H1 (cell line): Measurements from ENCODE around the gene PPP1R7. TPM values are rescaled to one million over a fixed set of nuclear protein-coding genes. Genes with fewer than 3 reads are reported as not detected.

ENCODE experiments used
- CTCF ChIA-PET: fragments of 300-600 bp; sonication (Branson Sonifier 250); formaldehyde crosslinking; loops from one replicate; lab custom pipeline; 2021; ENCODE audit not compliant: partially characterized antibody; lab: Charles Lee
- POLR2A ChIA-PET: fragments of 300-600 bp; sonication (Branson Sonifier 250); formaldehyde crosslinking; loops from one replicate; lab custom pipeline; 2021; ENCODE audit warnings: inconsistent platforms; ENCODE audit not compliant: partially characterized antibody; lab: Charles Lee
- DNase-seq, 2 experiments: peaks; one replicate each; pipeline versions ENCODE4 v3.0.0 to v3.0.0-alpha.2; 2010 to 2022; ENCODE audit warnings: low spot score in 2 of 2, low read depth in 1 of 2, mixed read lengths in 1 of 2
- FAIRE-seq: peaks from 2 replicates; lab custom pipeline; 2011; peaks lifted over from hg19 to GRCh38; lab: Jason Lieb, UNC
- H2AFZ ChIP-seq: 2 replicates; pipeline ENCODE4 v1.8.1; 2012; ENCODE audit warnings: low read length, inconsistent platforms
- H2AK5ac ChIP-seq: 2 replicates; pipeline ENCODE4 v1.6.1; 2013; ENCODE audit warnings: low read depth, low read length
- H2BK120ac ChIP-seq: replicated peaks from 2 replicates; pipeline ENCODE3; 2013; ENCODE audit warnings: low read depth, low read length, inconsistent platforms
- H2BK12ac ChIP-seq: 2 replicates; pipeline ENCODE4 v1.6.1; 2013; ENCODE audit warnings: low read depth, low read length
- H2BK15ac ChIP-seq: 2 replicates; pipeline ENCODE4 v1.6.1; 2013; ENCODE audit warnings: low read length
- H2BK20ac ChIP-seq: 2 replicates; pipeline ENCODE4 v1.6.1; 2013; ENCODE audit warnings: low read length
- H2BK5ac ChIP-seq: 2 replicates; pipeline ENCODE4 v1.6.1; 2013; ENCODE audit warnings: low read depth, low read length
- H3K14ac ChIP-seq: 2 replicates; pipeline ENCODE4 v1.6.1; 2013; ENCODE audit warnings: inconsistent platforms; ENCODE audit not compliant: insufficient read length
- H3K18ac ChIP-seq: 2 replicates; pipeline ENCODE4 v1.6.1; 2013; ENCODE audit warnings: low read length; ENCODE audit errors: extremely low read depth
- H3K23ac ChIP-seq: 2 replicates; pipeline ENCODE4 v1.6.1; 2013; ENCODE audit warnings: inconsistent platforms; ENCODE audit not compliant: insufficient read length
- H3K23me2 ChIP-seq: 2 replicates; pipeline ENCODE4 v1.6.1; 2013; ENCODE audit warnings: low read depth, low read length
- H3K27ac ChIP-seq: 2 replicates; pipeline ENCODE4 v1.6.1; 2011; ENCODE audit warnings: low read depth, low read length, inconsistent platforms
- H3K27me3 ChIP-seq, 4 experiments: replicated peaks in 1 of 4; 1 replicate in 1 of 4; 2 replicates in 3 of 4; pipeline versions ENCODE4 v1.6.1 to v1.8.1; 2011 to 2013; ENCODE audit warnings: low read length in 3 of 4, mild to moderate bottlenecking in 3 of 4, inconsistent platforms in 2 of 4, mixed read lengths in 2 of 4, moderate library complexity in 1 of 4; ENCODE audit not compliant: control insufficient read depth in 3 of 4, insufficient read depth in 3 of 4; ENCODE audit errors: extremely low read depth in 1 of 4
- H3K36me3 ChIP-seq, 4 experiments: 2 replicates each; pipeline versions ENCODE4 v1.6.1 to v1.8.1; 2011 to 2013; ENCODE audit warnings: mild to moderate bottlenecking in 4 of 4, low read length in 3 of 4, moderate library complexity in 2 of 4, control low read depth in 1 of 4, inconsistent platforms in 1 of 4; ENCODE audit not compliant: insufficient read depth in 4 of 4, control insufficient read depth in 2 of 4
- H3K4ac ChIP-seq: replicated peaks from 2 replicates; pipeline ENCODE3; 2013; ENCODE audit warnings: low read length, low read depth, mixed read lengths, inconsistent platforms; ENCODE audit not compliant: insufficient read length
- H3K4me1 ChIP-seq, 4 experiments: replicated peaks in 1 of 4; 1 replicate in 1 of 4; 2 replicates in 3 of 4; pipeline versions ENCODE4 v1.6.1 to v1.8.1; 2011 to 2013; ENCODE audit warnings: low read length in 3 of 4, inconsistent platforms in 2 of 4, mixed read lengths in 1 of 4; ENCODE audit not compliant: insufficient read depth in 4 of 4, control insufficient read depth in 3 of 4
- H3K4me2 ChIP-seq, 2 experiments: 2 replicates each; pipeline versions ENCODE4 v1.6.1 to v1.8.1; 2011 to 2013; ENCODE audit warnings: low read depth in 2 of 2, low read length in 2 of 2, control low read depth in 1 of 2, inconsistent platforms in 1 of 2, mild to moderate bottlenecking in 1 of 2; ENCODE audit not compliant: insufficient read depth in 1 of 2
- H3K4me3 ChIP-seq, 4 experiments: fragments of 200-600, 300-600 bp in 1 of 4; sonication (generic), shearing (Covaris generic), sonication (Bioruptor Twin) in 1 of 4; 2 replicates each; pipeline versions ENCODE4 v1.5.1 to v1.8.1; 2011 to 2016; ENCODE audit warnings: low read length in 4 of 4, low read depth in 3 of 4, control low read depth in 2 of 4, inconsistent platforms in 2 of 4, mild to moderate bottlenecking in 2 of 4, mixed read lengths in 1 of 4, moderate library complexity in 1 of 4; ENCODE audit not compliant: insufficient read depth in 2 of 4; ENCODE audit errors: extremely low read depth in 1 of 4
- H3K56ac ChIP-seq: replicated peaks from 2 replicates; pipeline ENCODE3; 2013; ENCODE audit warnings: low read depth, mild to moderate bottlenecking, mixed read lengths, low read length, inconsistent platforms; ENCODE audit not compliant: insufficient read length
- H3K79me1 ChIP-seq: 2 replicates; pipeline ENCODE4 v1.6.1; 2013; ENCODE audit warnings: low read depth, low read length, control low read depth
- H3K79me2 ChIP-seq, 2 experiments: 2 replicates each; pipeline versions ENCODE4 v1.6.1 to v1.8.1; 2012 to 2013; ENCODE audit warnings: low read length in 2 of 2, mild to moderate bottlenecking in 2 of 2, inconsistent platforms in 1 of 2; ENCODE audit not compliant: insufficient read depth in 2 of 2, control insufficient read depth in 1 of 2
- H3K9ac ChIP-seq, 4 experiments: replicated peaks in 1 of 4; 1 replicate in 1 of 4; 2 replicates in 3 of 4; pipeline versions ENCODE4 v1.6.1 to v1.8.1; 2011 to 2013; ENCODE audit warnings: low read depth in 3 of 4, low read length in 3 of 4, control low read depth in 2 of 4, mild to moderate bottlenecking in 2 of 4, moderate library complexity in 2 of 4, inconsistent platforms in 1 of 4; ENCODE audit errors: extremely low read depth in 1 of 4
- H3K9me3 ChIP-seq, 2 experiments: 2 replicates each; pipeline versions ENCODE4 v1.6.1 to v1.8.1; 2012 to 2013; ENCODE audit warnings: mild to moderate bottlenecking in 2 of 2, moderate library complexity in 2 of 2, control low read depth in 1 of 2, inconsistent platforms in 1 of 2, low read depth in 1 of 2, low read length in 1 of 2, mixed read lengths in 1 of 2; ENCODE audit not compliant: insufficient read depth in 2 of 2
- H4K20me1 ChIP-seq, 2 experiments: replicated peaks in 1 of 2; 2 replicates each; pipeline versions ENCODE3 to v1.8.1; 2011 to 2013; ENCODE audit warnings: inconsistent platforms in 2 of 2, low read length in 2 of 2, mild to moderate bottlenecking in 1 of 2; ENCODE audit not compliant: insufficient read depth in 2 of 2, control insufficient read depth in 1 of 2
- H4K5ac ChIP-seq: 2 replicates; pipeline ENCODE4 v1.6.1; 2013; ENCODE audit warnings: low read length, low read depth, mixed read lengths, inconsistent platforms; ENCODE audit not compliant: insufficient read length
- H4K8ac ChIP-seq: 2 replicates; pipeline ENCODE4 v1.8.0; 2013; ENCODE audit warnings: mild to moderate bottlenecking, moderate library complexity, low read length, inconsistent platforms; ENCODE audit not compliant: insufficient read depth; ENCODE audit errors: extremely low read depth
- H4K91ac ChIP-seq: replicated peaks from 2 replicates; pipeline ENCODE3; 2013; ENCODE audit warnings: low read length, mixed read lengths, inconsistent platforms; ENCODE audit not compliant: insufficient read length
- CBX8 ChIP-seq: fragments of 300-800, 300-1000 bp; sonication (generic); IDR thresholded peaks from 2 replicates; pipeline ENCODE4 v1.7.1; 2016; ENCODE audit warnings: low read depth, low read length, borderline replicate concordance
- CEBPB ChIP-seq: IDR thresholded peaks from 2 replicates; pipeline ENCODE4 v1.6.1; 2012; ENCODE audit warnings: low read depth, low read length
- CTBP2 ChIP-seq: IDR thresholded peaks from 2 replicates; pipeline ENCODE4 v1.7.0; 2011; ENCODE audit warnings: borderline replicate concordance, mild to moderate bottlenecking, moderate library complexity, mixed read lengths, low read length; ENCODE audit not compliant: insufficient read depth, insufficient read length
- E2F6 ChIP-seq: IDR thresholded peaks from 2 replicates; pipeline ENCODE4 v1.6.1; 2012; ENCODE audit warnings: inconsistent platforms
- HDAC6 ChIP-seq: IDR thresholded peaks from one replicate; pipeline ENCODE4 v1.7.1; 2012; ENCODE audit warnings: low read depth, mild to moderate bottlenecking, inconsistent platforms, low read length, moderate library complexity
- RBBP5 ChIP-seq: IDR thresholded peaks from 2 replicates; pipeline ENCODE4 v1.7.1; 2012; ENCODE audit warnings: low read depth, mild to moderate bottlenecking, inconsistent platforms, low read length, moderate library complexity, borderline replicate concordance
- RXRA ChIP-seq: IDR thresholded peaks from 2 replicates; pipeline ENCODE4 v1.6.1; 2011; ENCODE audit warnings: low read depth, mild to moderate bottlenecking, low read length, moderate library complexity; ENCODE audit not compliant: insufficient read depth
- SRF ChIP-seq: IDR thresholded peaks from 2 replicates; pipeline ENCODE4 v1.6.1; 2011; ENCODE audit warnings: mild to moderate bottlenecking, low read depth, low read length, moderate library complexity
- TAF7 ChIP-seq: optimal IDR thresholded peaks from 2 replicates; pipeline ENCODE3; 2011; ENCODE audit warnings: low read depth, mild to moderate bottlenecking, inconsistent platforms, low read length, moderate library complexity, borderline replicate concordance
- TCF12 ChIP-seq: IDR thresholded peaks from 2 replicates; pipeline ENCODE4 v1.6.1; 2011; ENCODE audit warnings: low read depth, mild to moderate bottlenecking, low read length
- ZNF274 ChIP-seq: IDR thresholded peaks from 2 replicates; pipeline ENCODE4 v1.7.0; 2012; ENCODE audit warnings: low read length, borderline replicate concordance; ENCODE audit errors: extremely low read depth
- WGBS, 2 experiments: shearing (Covaris generic) in 1 of 2; methylation state at CpG; one replicate each; pipeline versions ENCODE4 v1.1.6 to v1.1.7; 2013 to 2015; ENCODE audit warnings: low lambda C conversion rate in 2 of 2, mixed read lengths in 2 of 2, inconsistent platforms in 1 of 2, low coverage in 1 of 2, missing lambda C conversion rate in 1 of 2; ENCODE audit not compliant: insufficient replicate concordance in 2 of 2, insufficient coverage in 1 of 2, insufficient read length in 1 of 2; ENCODE audit errors: extremely low coverage in 1 of 2, missing lambda C conversion rate in 1 of 2; 5-methylcytosine and 5-hydroxymethylcytosine counted together
- polyA plus RNA-seq, 7 experiments: library from polyadenylated mRNA; depleted of rRNA in 3 of 7; stranded (reverse) in 5 of 7; unstranded in 2 of 7; fragments of >200 nt in 5 of 7; fragments of 200-250 nt in 2 of 7; gene quantifications; 1 replicate in 5 of 7; 2 replicates in 1 of 7; 4 replicates in 1 of 7; pipeline versions ENCODE4 v1.2.1 to v1.2.3, GENCODE V29; 2011 to 2013; ENCODE audit warnings: missing spikeins in 2 of 7, mixed read lengths in 2 of 7
- total RNA-seq: library from RNA; stranded (reverse); fragmentation: NEBNext Ultra II Directional; extraction: Animal tissue kit (Norgen Biotek cat#: 25700); gene quantifications from 2 replicates; pipeline ENCODE4 v1.2.1, GENCODE V29; 2021
- TF ChIP-seq, protein P1 (sequence below): IDR thresholded peaks from 2 replicates; pipeline ENCODE4 v1.6.1; 2011; ENCODE audit warnings: low read depth, mild to moderate bottlenecking, low read length; ENCODE audit not compliant: insufficient read depth

PPP1R7 gene
- total and polyA plus RNA-seq, 2 of the 8 experiments (the other 6 are each of a cell fraction or from before 2014, with no cell fraction given) = 22.2 to 64.0 TPM

DNA sequence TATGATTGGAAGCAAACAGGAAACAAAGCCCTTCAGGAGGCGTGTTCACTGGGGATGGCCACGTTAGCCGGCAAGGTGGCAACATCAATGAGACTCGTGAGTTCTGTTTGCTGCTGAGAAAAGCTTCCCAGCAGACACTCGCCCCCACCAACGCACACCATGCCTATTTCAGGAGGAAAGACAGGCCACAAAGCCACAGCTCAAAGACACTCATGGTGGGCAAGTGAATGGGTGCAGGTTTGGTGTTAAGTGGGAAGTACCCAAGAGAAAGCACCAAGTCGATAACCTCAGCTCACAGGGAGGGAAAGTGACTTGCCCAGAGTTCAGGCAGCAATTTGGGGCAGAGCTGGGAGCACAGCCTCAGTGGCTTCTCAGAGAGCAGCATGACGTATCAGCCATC is 37.7 kb upstream of the PPP1R7 start:
- H2BK20ac ChIP-seq = no peak overlapping the region
- WGBS, 2 experiments = 86% methylated on average over 8 of the region's 8 CpGs; no CpG with 5 or more reads in 1 of the 2 experiments
- TF ChIP-seq CEBPB (no peak), TAF7 (no peak), RBBP5 (no peak), SRF (no peak), ZNF274 (no peak), CTBP2 (no peak), HDAC6 (no peak), TCF12 (no peak), CBX8 (no peak), RXRA (no peak), E2F6 (no peak)
- TF ChIP-seq, protein P1, sequence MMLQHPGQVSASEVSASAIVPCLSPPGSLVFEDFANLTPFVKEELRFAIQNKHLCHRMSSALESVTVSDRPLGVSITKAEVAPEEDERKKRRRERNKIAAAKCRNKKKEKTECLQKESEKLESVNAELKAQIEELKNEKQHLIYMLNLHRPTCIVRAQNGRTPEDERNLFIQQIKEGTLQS = no peak

More for the DNA sequence above, 37.7 kb upstream of the PPP1R7 start:
- Histone ChIP-seq H3K36me3 (peaks cover 0 to 20% (median 6%) of the 10 kb centered on the region in 4 experiments; a peak in 4 of 8 replicates), H3K9me3 (no peaks in the 10 kb centered on the region), H3K14ac (no peak overlapping the region), H2AK5ac (no peak overlapping the region), H3K9ac (no peak overlapping the region), H3K4me1 (no peaks in the 10 kb centered on the region), H2BK15ac (no peak overlapping the region), H3K18ac (no peak overlapping the region), H2BK12ac (no peak overlapping the region), H2BK5ac (no peak overlapping the region), H3K4me2 (no peak overlapping the region), H3K56ac (no peak overlapping the region), H4K91ac (no peak overlapping the region), H3K23me2 (no peaks in the 10 kb centered on the region; the same call in 1 of the 2 replicates), H3K79me1 (no peaks in the 10 kb centered on the region; the same call in 1 of the 2 replicates), H2BK120ac (no peak overlapping the region), H3K79me2 (no peaks in the 10 kb centered on the region), H3K27me3 (no peaks in the 10 kb centered on the region), H3K23ac (no peak overlapping the region), H4K5ac (no peak overlapping the region), H3K4me3 (no peak overlapping the region), H3K4ac (no peak overlapping the region), H2AFZ (no peak overlapping the region), H4K8ac (no peak overlapping the region), H3K27ac (no peak overlapping the region), H4K20me1 (peaks cover 3 to 6% of the 10 kb centered on the region in 2 experiments)
- ChIA-PET POLR2A (interaction anchor here (1.0 to 1.3 kb wide), 2 partner anchors 9 to 11 kb away, joined by 3 to 4 read pairs; partner anchors contain the start of gene MTERF4), CTCF (interaction anchor here (0.7 to 1.1 kb wide), 2 partner anchors 34 to 222 kb away, joined by 3 read pairs; no protein-coding TSS in a partner anchor)
- FAIRE-seq (no peak), DNase-seq (no peak)
